ENCODE data around the gene SLC25A47.

GRCh38 chr14:100317389-100317788 lies 5.8 kb upstream of the SLC25A47 start:
- no peak for TF ChIP-seq CTCF (IDR thresholded peaks at IDR 0.05; ENCODE audit: borderline replicate concordance, extremely low read depth, low read length, poor library complexity, severe bottlenecking)
- no peak for TF ChIP-seq EZH2 (IDR thresholded peaks at IDR 0.05; ENCODE audit: borderline replicate concordance, low read depth, low read length, severe bottlenecking)
